ENCODE measurements around the gene CYGB.
"Not testable (repeated sequence)": the region's sequence is repeated elsewhere in the genome, so short reads cannot be mapped to it uniquely, and the experiment has no call there.

The CYGB gene

GRCh38 chr17:76567634-76568432 is 30.3 kb upstream of the CYGB start:
- DNase-seq (ENCODE audit: low read depth) = no peak
- TF ChIP-seq, protein P1, sequence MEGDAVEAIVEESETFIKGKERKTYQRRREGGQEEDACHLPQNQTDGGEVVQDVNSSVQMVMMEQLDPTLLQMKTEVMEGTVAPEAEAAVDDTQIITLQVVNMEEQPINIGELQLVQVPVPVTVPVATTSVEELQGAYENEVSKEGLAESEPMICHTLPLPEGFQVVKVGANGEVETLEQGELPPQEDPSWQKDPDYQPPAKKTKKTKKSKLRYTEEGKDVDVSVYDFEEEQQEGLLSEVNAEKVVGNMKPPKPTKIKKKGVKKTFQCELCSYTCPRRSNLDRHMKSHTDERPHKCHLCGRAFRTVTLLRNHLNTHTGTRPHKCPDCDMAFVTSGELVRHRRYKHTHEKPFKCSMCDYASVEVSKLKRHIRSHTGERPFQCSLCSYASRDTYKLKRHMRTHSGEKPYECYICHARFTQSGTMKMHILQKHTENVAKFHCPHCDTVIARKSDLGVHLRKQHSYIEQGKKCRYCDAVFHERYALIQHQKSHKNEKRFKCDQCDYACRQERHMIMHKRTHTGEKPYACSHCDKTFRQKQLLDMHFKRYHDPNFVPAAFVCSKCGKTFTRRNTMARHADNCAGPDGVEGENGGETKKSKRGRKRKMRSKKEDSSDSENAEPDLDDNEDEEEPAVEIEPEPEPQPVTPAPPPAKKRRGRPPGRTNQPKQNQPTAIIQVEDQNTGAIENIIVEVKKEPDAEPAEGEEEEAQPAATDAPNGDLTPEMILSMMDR (conservative IDR thresholded peaks at IDR 0.05; ENCODE audit: low read length) = no peak
- no peak overlapping the region for H3K4me3 ChIP-seq (ENCODE audit: low read length)

DNA sequence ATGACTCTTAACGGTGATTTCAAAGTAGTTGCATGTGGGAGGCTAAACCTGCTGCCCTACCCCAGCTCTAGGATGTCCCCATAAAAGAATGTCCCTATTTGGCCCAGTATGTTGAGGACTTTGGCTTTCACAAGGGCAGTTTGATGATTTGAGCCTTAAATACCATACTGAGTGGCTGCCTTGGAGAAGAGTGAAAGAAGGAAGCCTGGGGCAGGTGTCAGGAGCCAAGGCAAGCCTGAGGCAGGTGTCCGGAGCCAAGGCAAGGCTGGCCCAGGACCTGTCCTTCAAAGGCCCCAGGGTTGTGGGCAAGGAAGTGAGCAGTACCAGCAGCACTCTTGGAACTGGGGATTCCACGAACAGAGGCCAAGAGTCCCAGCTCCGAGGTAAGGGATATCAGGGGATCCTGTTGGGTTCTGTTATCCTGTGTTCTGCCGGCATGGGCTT is 29.5 kb upstream of the CYGB start:
- TF ChIP-seq, protein P1 (conservative IDR thresholded peaks at IDR 0.05; ENCODE audit: low read length) = no peak
- no peak overlapping the region for H3K4me3 ChIP-seq (ENCODE audit: low read length)
- DNase-seq (ENCODE audit: low read depth) = no peak

DNA sequence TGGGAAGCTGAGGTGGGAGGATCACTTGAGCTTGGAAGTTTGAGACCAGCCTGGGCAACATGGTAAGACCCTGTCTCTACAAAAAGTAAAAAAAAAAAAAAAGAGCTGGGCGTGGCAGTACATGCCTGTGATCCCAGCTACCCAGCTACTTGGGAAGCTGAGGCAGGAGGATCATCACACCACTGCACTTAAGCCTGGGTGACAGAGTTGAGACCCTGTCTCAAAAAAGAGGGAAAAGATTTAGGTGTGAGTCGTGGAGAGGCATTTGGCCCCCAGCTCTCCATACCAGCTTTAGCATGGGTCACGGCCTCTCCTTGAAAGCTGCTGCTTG is 29.1 kb upstream of the CYGB start:
- no peak for DNase-seq (ENCODE audit: low read depth)
- TF ChIP-seq, protein P1 (conservative IDR thresholded peaks at IDR 0.05; ENCODE audit: low read length) = no peak
- no peak overlapping the region for H3K4me3 ChIP-seq (ENCODE audit: low read length)

GRCh38 chr17:76565728-76566612 is 28.5 kb upstream of the CYGB start:
- TF ChIP-seq, protein P1 (conservative IDR thresholded peaks at IDR 0.05; ENCODE audit: low read length) = no peak

GRCh38 chr17:76564991-76565727 is 27.6 kb upstream of the CYGB start:
- H3K4me3 ChIP-seq (ENCODE audit: low read length); DNase-seq (ENCODE audit: low read depth): not testable (repeated sequence)

More at GRCh38 chr17:76565728-76566612, 28.5 kb upstream of the CYGB start:
- no peak for DNase-seq (ENCODE audit: low read depth)
- no peak overlapping the region for H3K4me3 ChIP-seq (ENCODE audit: low read length)

DNA sequence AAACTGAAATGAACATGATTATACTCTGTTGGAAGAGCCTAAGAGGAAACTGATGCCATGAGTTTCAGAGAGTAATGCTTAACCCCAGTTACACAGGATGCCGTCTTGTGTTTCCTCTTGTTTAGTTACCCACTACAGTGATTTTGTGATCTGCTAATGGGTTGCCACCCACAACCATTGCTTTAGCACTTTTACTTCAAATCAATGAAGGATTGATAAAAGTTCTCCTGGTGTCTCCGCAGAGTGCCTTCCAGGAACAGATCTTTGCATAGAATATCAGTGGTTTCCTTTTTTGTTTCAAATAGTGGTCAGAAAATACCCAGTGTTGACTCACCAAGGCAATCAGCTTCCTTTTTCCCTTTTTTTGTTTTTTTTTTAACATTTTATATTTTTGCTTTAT is 25.9 kb upstream of the CYGB start:
- not testable (repeated sequence) for H3K4me3 ChIP-seq (ENCODE audit: low read length); DNase-seq (ENCODE audit: low read depth)

GRCh38 chr17:76562734-76563148 is 25.2 kb upstream of the CYGB start:
- TF ChIP-seq, protein P1 (conservative IDR thresholded peaks at IDR 0.05; ENCODE audit: low read length) = no peak
- peak; percentile 88 for DNase-seq (ENCODE audit: low read depth)
- no peak overlapping the region for H3K4me3 ChIP-seq (ENCODE audit: low read length)
